Left lung (tissue), 10 donors: ENCODE measurements around the gene RPRD2. TPM values are rescaled to one million over a fixed set of nuclear protein-coding genes. Genes with fewer than 3 reads are reported as not detected.

Source experiments
- ATAC-seq: fragments of 200-7000 bp; cut with Tn5 transposase; one replicate; pipeline ENCODE4 v1.9.1; 2020; ENCODE audit warnings: moderate library complexity
- DNase-seq, 4 donors: peaks; one replicate each; pipeline ENCODE4 v3.0.0-alpha.2; 2013 to 2020
- H3K27ac ChIP-seq, 2 donors: fragments of 200-600 bp; sonication (generic) in 1 of 2; one replicate each; pipeline versions ENCODE4 v1.5.0 to v1.8.0; 2020 to 2021
- H3K27me3 ChIP-seq, 2 donors: fragments of 200-600 bp; sonication (generic) in 1 of 2; one replicate each; pipeline versions ENCODE4 v1.5.0 to v1.8.0; 2020 to 2021
- H3K36me3 ChIP-seq, 2 donors: fragments of 200-600 bp; sonication (generic) in 1 of 2; one replicate each; pipeline versions ENCODE4 v1.5.0 to v1.8.0; 2020 to 2021
- H3K4me1 ChIP-seq, 2 donors: fragments of 200-600 bp; one replicate each; pipeline ENCODE4 v1.8.0; 2021
- H3K4me3 ChIP-seq, 2 donors: fragments of 200-600 bp; sonication (generic) in 1 of 2; one replicate each; pipeline versions ENCODE4 v1.5.0 to v1.8.0; 2020 to 2021; ENCODE audit warnings: mild to moderate bottlenecking in 1 of 2
- H3K9me3 ChIP-seq, 2 donors: fragments of 200-600 bp; sonication (generic) in 1 of 2; one replicate each; pipeline versions ENCODE4 v1.5.0 to v1.8.0; 2020 to 2021
- CTCF ChIP-seq, 2 donors: fragments of 200-600 bp; sonication (generic) in 1 of 2; IDR thresholded peaks; one replicate each; pipeline versions ENCODE4 v1.5.0 to v1.8.0; 2021; ENCODE audit warnings: antibody characterized with exemption in 2 of 2
- intact Hi-C, 2 donors: fragments of 100-400 bp; cut with DNase I; formaldehyde crosslinking; loops; one replicate each; pipeline versions ENCODE4 v1.11.2 to v1.14.2; 2022
- polyA plus RNA-seq, 6 donors: library from polyadenylated mRNA; unstranded; fragments of 120-200 nt; gene quantifications; one replicate each; pipeline ENCODE4 v1.2.1, GENCODE V29; 2013; ENCODE audit not compliant: insufficient read length in 6 of 6
- total RNA-seq, 2 donors: library from RNA; stranded (reverse); fragmentation: NEBNext Ultra II Directional; extraction: Animal tissue kit (Norgen Biotek cat#: 25700); gene quantifications; one replicate each; pipeline ENCODE4 v1.2.1, GENCODE V29; 2021
- donor health status: DM: no; HTN: yes; CAD: no.
- donor health status: DM: no; HTN: no; CAD: no.

RPRD2 gene
- total and polyA plus RNA-seq, 8 donors: 26.2 to 43.8 (median 42.3) TPM

DNA sequence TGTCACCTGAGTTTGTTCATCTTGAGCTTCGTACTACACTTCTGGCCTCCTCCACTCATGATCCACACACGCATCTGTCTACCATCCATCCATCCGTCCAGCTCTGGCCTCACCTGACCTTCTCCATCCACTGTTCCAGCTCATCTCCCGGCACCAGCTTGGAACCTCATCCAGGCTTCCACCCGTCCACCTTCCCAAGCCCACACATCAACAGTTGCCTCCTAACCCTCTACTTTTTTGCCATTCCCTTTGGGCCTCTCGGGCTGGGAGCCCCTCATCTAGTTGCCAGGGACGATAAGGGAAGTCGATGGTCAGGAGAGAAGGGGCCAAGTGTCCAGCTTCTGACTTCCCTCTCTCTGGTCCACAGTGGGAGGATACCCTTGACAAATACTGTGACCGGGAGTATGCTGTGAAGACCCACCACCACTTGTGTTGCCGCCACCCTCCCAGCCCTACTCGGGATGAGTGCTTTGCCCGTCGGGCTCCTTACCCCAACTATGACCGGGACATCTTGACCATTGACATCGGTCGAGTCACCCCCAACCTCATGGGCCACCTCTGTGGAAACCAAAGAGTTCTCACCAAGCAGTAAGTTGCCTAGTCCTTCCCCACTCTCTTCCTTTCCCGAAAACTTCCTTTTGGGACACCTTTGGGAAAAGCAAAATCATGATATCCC is 148.2 kb downstream of the RPRD2 start:
- intact Hi-C loops: no loop called here
- Histone ChIP-seq H3K4me1 (peaks cover 17 to 37% of the 10 kb centered on the region in 2 donors), H3K9me3 (no peaks in the 10 kb centered on the region), H3K27me3 (no peaks in the 10 kb centered on the region), H3K4me3 (no peak overlapping the region), H3K36me3 (peaks cover 0 to 14% of the 10 kb centered on the region in 2 donors), H3K27ac (no peak overlapping the region)
- ATAC-seq (no peak), DNase-seq (no peak)
- no peak for TF ChIP-seq CTCF (IDR thresholded peaks at IDR 0.05)

DNA sequence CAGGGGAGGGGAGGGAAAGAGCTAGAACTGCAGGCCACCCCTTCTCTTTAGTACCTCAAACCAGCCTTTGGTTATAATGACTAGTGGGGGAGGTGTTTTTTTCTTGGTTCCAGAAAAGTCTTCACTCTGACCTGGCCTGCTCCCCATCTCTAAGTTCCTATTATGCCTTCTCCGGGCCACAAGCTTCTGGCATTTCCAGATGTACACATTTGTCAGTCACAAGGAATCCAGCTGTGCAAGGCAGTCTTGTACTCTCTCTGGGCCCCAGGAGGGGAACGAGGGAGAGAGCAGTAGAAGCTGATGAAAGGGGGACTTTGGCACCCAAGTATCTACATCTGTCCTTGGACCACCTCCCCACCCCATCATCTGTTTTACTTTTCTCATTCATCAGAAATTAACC is 148.9 kb downstream of the RPRD2 start:
- Histone ChIP-seq H3K36me3 (peaks cover 0 to 11% of the 10 kb centered on the region in 2 donors), H3K4me3 (no peak overlapping the region), H3K4me1 (peaks cover 13 to 31% of the 10 kb centered on the region in 2 donors), H3K27ac (no peak overlapping the region), H3K9me3 (no peaks in the 10 kb centered on the region), H3K27me3 (no peaks in the 10 kb centered on the region)
- intact Hi-C loops: no loop called here
- DNase-seq: no peak
- no peak for TF ChIP-seq CTCF (IDR thresholded peaks at IDR 0.05)
- ATAC-seq: no peak

GRCh38 chr1:150513351-150513791 is 149.4 kb downstream of the RPRD2 start:
- TF ChIP-seq CTCF (IDR thresholded peaks at IDR 0.05): no peak
- no peak overlapping the region for H3K4me3 ChIP-seq
- peaks cover 9 to 25% of the 10 kb centered on the region in 2 donors for H3K4me1 ChIP-seq
- no peaks in the 10 kb centered on the region for H3K9me3 ChIP-seq
- no peaks in the 10 kb centered on the region for H3K27me3 ChIP-seq
- intact Hi-C loops: no loop called here
- DNase-seq (no peak), ATAC-seq (no peak)
- H3K36me3 ChIP-seq: peaks cover 0 to 11% of the 10 kb centered on the region in 2 donors
- H3K27ac ChIP-seq: no peak overlapping the region

DNA sequence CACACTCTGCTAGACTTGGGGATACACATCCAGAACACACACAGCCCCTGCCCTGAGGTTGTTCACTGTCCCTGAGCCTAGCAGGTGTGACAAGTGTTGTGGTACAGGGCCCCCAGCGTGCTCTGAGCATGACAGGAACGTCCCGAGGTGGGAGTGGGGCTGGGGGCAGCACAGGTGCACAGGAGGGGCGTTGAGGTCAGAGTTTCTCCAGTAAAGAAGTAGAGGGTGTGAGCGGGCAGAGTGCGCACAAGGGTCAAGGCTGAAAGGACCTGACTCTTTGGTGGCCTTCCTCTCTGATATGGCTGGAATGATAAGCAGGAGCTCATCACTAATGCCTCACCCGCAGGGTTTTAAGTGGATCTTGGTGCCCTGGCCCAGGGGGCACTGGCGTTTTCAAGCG is 150.3 kb downstream of the RPRD2 start:
- DNase-seq (no peak), ATAC-seq (no peak)
- H3K36me3 ChIP-seq: peaks cover 0 to 11% of the 10 kb centered on the region in 2 donors
- no peak for TF ChIP-seq CTCF (IDR thresholded peaks at IDR 0.05)
- no peak overlapping the region for H3K4me3 ChIP-seq
- intact Hi-C loops: no loop called here
- no peaks in the 10 kb centered on the region for H3K27me3 ChIP-seq
- H3K27ac ChIP-seq: no peak overlapping the region
- H3K9me3 ChIP-seq: no peaks in the 10 kb centered on the region
- H3K4me1 ChIP-seq: peaks cover 4 to 18% of the 10 kb centered on the region in 2 donors

GRCh38 chr1:150514913-150515327 is 151.0 kb downstream of the RPRD2 start:
- Histone ChIP-seq H3K4me3 (peak overlapping the region; percentile 57 to 66), H3K27me3 (no peaks in the 10 kb centered on the region), H3K9me3 (no peaks in the 10 kb centered on the region), H3K4me1 (peaks cover 4 to 18% of the 10 kb centered on the region in 2 donors), H3K27ac (peak overlapping the region; percentile 75 to 84), H3K36me3 (peaks cover 0 to 11% of the 10 kb centered on the region in 2 donors)
- intact Hi-C loops: no loop called here
- TF ChIP-seq CTCF (IDR thresholded peaks at IDR 0.05): no peak
- DNase-seq (no peak), ATAC-seq (peak; percentile 5)
